Activated CD4-positive, CD25-positive, alpha-beta regulatory T cell treated with anti-CD3 and anti-CD28 coated beads, Interleukin-2, amount 50 U/mL, for 16 hours (primary cell): ENCODE measurements around the gene LRRTM3.

Experiments
- DNase-seq: peaks from one replicate; pipeline ENCODE4 v3.0.0-alpha.2; 2020; ENCODE audit warnings: low read depth, low spot score

Gene LRRTM3

GRCh38 chr10:67022099-67022498, 96.3 kb downstream of the LRRTM3 start:
- DNase-seq, result no peak

GRCh38 chr10:67033878-67034277, 108.0 kb downstream of the LRRTM3 start:
- DNase-seq, result no peak

- DNase-seq, result no peak
Observed at GRCh38 chr10:67036808-67037207, 111.0 kb downstream of the LRRTM3 start.

GRCh38 chr10:67043041-67043440, 117.2 kb downstream of the LRRTM3 start:
- no peak for DNase-seq

GRCh38 chr10:67045404-67045803, 119.6 kb downstream of the LRRTM3 start:
- DNase-seq, result no peak

- DNase-seq, result no peak
Observed at GRCh38 chr10:67046507-67046906, 120.7 kb downstream of the LRRTM3 start.

GRCh38 chr10:67049988-67050387, 124.2 kb downstream of the LRRTM3 start:
- DNase-seq, result no peak

- DNase-seq, result no peak
Observed at GRCh38 chr10:67050415-67050814, 124.6 kb downstream of the LRRTM3 start.

GRCh38 chr10:67072654-67073053, 146.8 kb downstream of the LRRTM3 start:
- no peak for DNase-seq

GRCh38 chr10:67075491-67075971, 149.7 kb downstream of the LRRTM3 start:
- DNase-seq, result no peak

GRCh38 chr10:67076144-67076543, 150.3 kb downstream of the LRRTM3 start:
- DNase-seq, result no peak

GRCh38 chr10:67077376-67077775, 151.5 kb downstream of the LRRTM3 start:
- DNase-seq, result no peak

- no peak for DNase-seq
Observed at GRCh38 chr10:67079126-67079525, 153.3 kb downstream of the LRRTM3 start.

GRCh38 chr10:67086327-67087134, 160.7 kb downstream of the LRRTM3 start:
- no peak for DNase-seq

- no peak for DNase-seq
Observed at GRCh38 chr10:67087135-67087425, 161.2 kb downstream of the LRRTM3 start.

GRCh38 chr10:67088036-67088435, 162.2 kb downstream of the LRRTM3 start:
- DNase-seq, result no peak

GRCh38 chr10:67095531-67095930, 169.7 kb downstream of the LRRTM3 start:
- DNase-seq, result no peak

- DNase-seq, result no peak
Observed at GRCh38 chr10:67098461-67098860, 172.6 kb downstream of the LRRTM3 start.

- DNase-seq, result no peak
Observed at GRCh38 chr10:67100951-67101350, 175.1 kb downstream of the LRRTM3 start.

GRCh38 chr10:67107670-67108069, 181.8 kb downstream of the LRRTM3 start:
- DNase-seq, result no peak

- DNase-seq, result no peak
Observed at GRCh38 chr10:67110286-67110685, 184.4 kb downstream of the LRRTM3 start.

GRCh38 chr10:67112765-67113164, 186.9 kb downstream of the LRRTM3 start:
- no peak for DNase-seq

- no peak for DNase-seq
Observed at GRCh38 chr10:67114945-67115344, 189.1 kb downstream of the LRRTM3 start.

- DNase-seq, result no peak
Observed at GRCh38 chr10:67115972-67116371, 190.1 kb downstream of the LRRTM3 start.
